Activated CD4-positive, alpha-beta memory T cell treated with anti-CD3 and anti-CD28 coated beads, Interleukin-2, amount 10 ng/mL, durations not matched to agents 7 days and 5 days (primary cell): ENCODE results near the gene TGFBR3. TPM values are rescaled to one million over a fixed set of nuclear protein-coding genes. Genes with fewer than 3 reads are reported as not detected.

Experiments
- CTCF ChIA-PET: fragments of 350-600 bp; sonication (Branson Sonifier 250); formaldehyde crosslinking; loops from one replicate; lab custom pipeline; 2021; ENCODE audit warnings: antibody characterized with exemption, inconsistent platforms; lab: Charles Lee
- POLR2A ChIA-PET: fragments of 350-600 bp; sonication (Branson Sonifier 250); formaldehyde crosslinking; loops from one replicate; lab custom pipeline; 2021; ENCODE audit warnings: antibody characterized with exemption; lab: Charles Lee
- DNase-seq: peaks from one replicate; pipeline ENCODE4 v3.0.0-alpha.2; 2020
- H3K27ac Mint-ChIP-seq: one replicate; pipeline ENCODE4 v1.8.0; 2021; ENCODE audit warnings: mild to moderate bottlenecking, mixed read lengths
- H3K27me3 Mint-ChIP-seq: one replicate; pipeline ENCODE4 v1.8.0; 2021; ENCODE audit warnings: mixed read lengths
- H3K36me3 Mint-ChIP-seq: one replicate; pipeline ENCODE4 v1.8.0; 2021; ENCODE audit warnings: low read depth, mixed read lengths
- H3K4me1 Mint-ChIP-seq: one replicate; pipeline ENCODE4 v1.8.0; 2021; ENCODE audit warnings: mixed read lengths
- H3K4me3 Mint-ChIP-seq: one replicate; pipeline ENCODE4 v1.8.0; 2021; ENCODE audit warnings: mild to moderate bottlenecking, mixed read lengths
- H3K9me3 Mint-ChIP-seq: one replicate; pipeline ENCODE4 v1.8.0; 2021; ENCODE audit warnings: mixed read lengths
- total RNA-seq, 2 experiments: library from RNA; stranded (reverse); gene quantifications; one replicate each; pipeline ENCODE4 v1.2.3, GENCODE V29; 2021

The TGFBR3 gene
- total RNA-seq, 2 experiments from 2014 or later: 35.9 to 41.6 TPM

DNA sequence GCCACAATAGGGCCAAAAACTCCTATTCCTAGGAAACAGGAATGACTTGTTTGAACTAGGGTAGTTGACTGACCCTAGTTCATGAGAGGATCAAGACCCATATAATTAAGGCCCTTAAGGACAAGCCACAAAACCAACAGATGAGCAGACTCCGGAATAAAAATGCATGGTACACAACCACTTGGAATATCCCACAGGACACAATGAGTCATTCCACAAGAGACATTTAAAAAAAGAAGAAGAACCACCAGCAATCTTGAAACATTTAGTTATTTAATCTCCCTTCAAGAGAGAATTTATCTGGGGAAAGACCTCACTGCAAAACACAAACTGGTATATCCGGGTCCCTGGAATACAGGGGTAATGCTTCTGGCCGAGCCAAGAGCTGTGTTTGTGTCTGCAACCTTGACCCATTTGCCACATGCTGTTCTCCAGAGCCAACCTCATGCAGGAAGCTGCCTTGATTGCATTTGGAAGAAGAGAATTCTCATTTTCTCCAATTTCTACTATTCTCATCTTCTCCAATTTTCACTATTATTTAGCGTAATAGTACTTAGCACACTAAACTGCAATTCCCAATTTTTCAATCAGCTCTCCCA lies 135.5 kb downstream of the TGFBR3 start:
- CTCF ChIA-PET: no interaction called here
- Mint-ChIP-seq H3K27me3 (no peaks in the 10 kb centered on the region), H3K9me3 (peaks cover 12% of the 10 kb centered on the region), H3K27ac (no peak overlapping the region), H3K4me1 (peaks cover 59% of the 10 kb centered on the region), H3K36me3 (peaks cover 65% of the 10 kb centered on the region), H3K4me3 (no peak overlapping the region)
- no peak for DNase-seq
- POLR2A ChIA-PET: interaction anchor here (3.2 kb wide), 1 partner anchor 135 kb away, joined by 10 read pairs; the partner anchor contains the start of gene TGFBR3

- no peak for DNase-seq
- no peak overlapping the region for H3K27ac Mint-ChIP-seq
Measured at GRCh38 chr1:91749788-91750231, 136.1 kb downstream of the TGFBR3 start.

DNA sequence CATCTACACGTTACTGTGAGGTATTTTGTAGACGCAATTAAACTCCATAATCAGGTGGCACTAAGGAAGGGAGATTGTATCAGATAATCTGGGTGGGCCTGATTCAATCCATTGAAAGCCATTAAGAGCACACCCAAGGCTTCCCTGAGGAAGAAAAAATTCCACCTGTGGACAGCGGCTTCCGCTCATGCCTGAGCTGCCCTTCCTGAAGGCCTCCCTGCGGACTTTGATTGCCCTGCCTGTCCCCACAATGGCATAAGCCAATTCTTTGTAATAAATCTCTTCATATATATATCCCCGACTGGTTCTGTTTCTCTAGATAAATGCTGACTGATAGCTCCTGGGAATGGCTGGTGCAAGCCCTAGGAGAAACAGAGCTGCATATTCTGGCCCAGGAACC lies 138.3 kb downstream of the TGFBR3 start:
- DNase-seq: no peak
- Mint-ChIP-seq H3K27ac (no peak overlapping the region), H3K36me3 (peaks cover 65% of the 10 kb centered on the region), H3K4me3 (no peak overlapping the region), H3K4me1 (peaks cover 38% of the 10 kb centered on the region), H3K9me3 (peaks cover 14% of the 10 kb centered on the region), H3K27me3 (no peaks in the 10 kb centered on the region)
- POLR2A ChIA-PET: interaction anchor here (0.7 to 0.8 kb wide), 2 partner anchors 50 to 157 kb away, joined by 3 read pairs; no protein-coding TSS in a partner anchor
- CTCF ChIA-PET: interaction anchor here (1.4 kb wide), 1 partner anchor 136 kb away, joined by 3 read pairs; no protein-coding TSS in a partner anchor

More at GRCh38 chr1:91749788-91750231, 136.1 kb downstream of the TGFBR3 start:
- Mint-ChIP-seq H3K27me3 (no peaks in the 10 kb centered on the region), H3K9me3 (peaks cover 13% of the 10 kb centered on the region), H3K4me1 (peaks cover 58% of the 10 kb centered on the region), H3K36me3 (peaks cover 67% of the 10 kb centered on the region), H3K4me3 (no peak overlapping the region)
- ChIA-PET POLR2A (no interaction called here), CTCF (no interaction called here)

- peaks cover 65% of the 10 kb centered on the region for H3K36me3 Mint-ChIP-seq
- POLR2A ChIA-PET: interaction anchor here (0.8 kb wide), 1 partner anchor 157 kb away, joined by 3 read pairs; no protein-coding TSS in a partner anchor
- H3K9me3 Mint-ChIP-seq: peaks cover 21% of the 10 kb centered on the region
- no peak overlapping the region for H3K4me3 Mint-ChIP-seq
- DNase-seq: no peak
- peaks cover 30% of the 10 kb centered on the region for H3K4me1 Mint-ChIP-seq
- no peak overlapping the region for H3K27ac Mint-ChIP-seq
- CTCF ChIA-PET: no interaction called here
- H3K27me3 Mint-ChIP-seq: no peaks in the 10 kb centered on the region
Measured at GRCh38 chr1:91746728-91747338, 139.1 kb downstream of the TGFBR3 start.

- Mint-ChIP-seq H3K36me3 (peaks cover 73% of the 10 kb centered on the region), H3K9me3 (peaks cover 26% of the 10 kb centered on the region), H3K27ac (no peak overlapping the region), H3K27me3 (no peaks in the 10 kb centered on the region), H3K4me3 (no peak overlapping the region), H3K4me1 (peaks cover 19% of the 10 kb centered on the region)
- CTCF ChIA-PET: interaction anchor here (0.5 kb wide), 1 partner anchor 55 kb away, joined by 3 read pairs; no protein-coding TSS in a partner anchor
- POLR2A ChIA-PET: no interaction called here
- no peak for DNase-seq
Measured at GRCh38 chr1:91745640-91746373, 140.1 kb downstream of the TGFBR3 start.

GRCh38 chr1:91744953-91745639 lies 140.9 kb downstream of the TGFBR3 start:
- H3K4me3 Mint-ChIP-seq: no peak overlapping the region
- no peak overlapping the region for H3K27ac Mint-ChIP-seq
- H3K4me1 Mint-ChIP-seq: peaks cover 12% of the 10 kb centered on the region
- H3K36me3 Mint-ChIP-seq: peaks cover 74% of the 10 kb centered on the region
- DNase-seq: no peak
- ChIA-PET POLR2A (no interaction called here), CTCF (interaction anchor here (0.5 kb wide), 1 partner anchor 56 kb away, joined by 3 read pairs; no protein-coding TSS in a partner anchor)
- no peaks in the 10 kb centered on the region for H3K27me3 Mint-ChIP-seq
- H3K9me3 Mint-ChIP-seq: peaks cover 28% of the 10 kb centered on the region

DNA sequence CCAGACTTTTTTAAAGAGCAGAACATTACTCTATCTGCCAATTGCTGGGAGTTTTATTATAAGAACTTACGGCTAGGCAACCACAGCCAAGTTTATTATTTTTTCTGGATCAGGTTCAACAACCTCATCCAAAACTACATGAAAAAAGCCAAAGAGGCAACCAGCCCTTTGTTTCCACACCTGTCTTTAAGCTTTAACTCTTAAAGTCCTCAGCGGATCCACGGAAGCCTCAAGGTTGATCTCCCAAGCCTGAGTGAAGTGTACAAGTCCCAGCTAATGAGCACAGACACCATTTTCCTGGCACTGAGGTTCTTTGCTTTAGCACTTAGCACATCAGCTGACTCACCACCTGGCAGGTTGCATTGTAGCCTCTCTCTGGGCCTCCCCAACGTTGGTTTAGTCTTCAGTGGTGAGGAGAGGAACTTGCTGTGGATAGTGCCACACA lies 143.1 kb downstream of the TGFBR3 start:
- no peak for DNase-seq
- CTCF ChIA-PET: no interaction called here
- POLR2A ChIA-PET: no interaction called here

DNA sequence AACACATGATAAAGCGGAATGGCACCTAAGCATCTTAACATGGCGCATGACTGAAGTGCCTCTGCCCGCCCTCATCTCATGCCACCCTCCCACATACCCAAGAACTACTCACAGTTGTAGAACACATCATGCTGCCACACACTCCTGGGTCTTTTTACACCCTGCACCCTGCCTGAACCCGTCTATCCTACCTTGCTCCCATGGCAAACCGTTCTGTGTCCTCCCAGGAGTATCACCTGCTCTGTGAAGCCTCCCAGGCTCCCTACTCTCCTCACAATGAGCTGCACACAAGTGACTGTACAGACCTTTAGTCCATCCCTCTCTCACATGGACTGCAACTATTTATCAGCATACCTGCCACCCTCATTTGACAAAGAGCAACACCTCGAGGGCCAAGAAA lies 144.0 kb downstream of the TGFBR3 start:
- Mint-ChIP-seq H3K27me3 (no peaks in the 10 kb centered on the region), H3K27ac (no peak overlapping the region), H3K9me3 (peaks cover 29% of the 10 kb centered on the region), H3K36me3 (peaks cover 74% of the 10 kb centered on the region), H3K4me3 (no peak overlapping the region), H3K4me1 (no peaks in the 10 kb centered on the region)
- DNase-seq: no peak
- ChIA-PET POLR2A (interaction anchor here (1.5 kb wide), 1 partner anchor 40 kb away, joined by 3 read pairs; no protein-coding TSS in a partner anchor), CTCF (no interaction called here)

More for the DNA sequence above, 143.1 kb downstream of the TGFBR3 start:
- peaks cover 80% of the 10 kb centered on the region for H3K36me3 Mint-ChIP-seq
- H3K4me3 Mint-ChIP-seq: no peak overlapping the region
- no peaks in the 10 kb centered on the region for H3K27me3 Mint-ChIP-seq
- H3K9me3 Mint-ChIP-seq: peaks cover 36% of the 10 kb centered on the region
- H3K27ac Mint-ChIP-seq: no peak overlapping the region
- no peaks in the 10 kb centered on the region for H3K4me1 Mint-ChIP-seq

DNA sequence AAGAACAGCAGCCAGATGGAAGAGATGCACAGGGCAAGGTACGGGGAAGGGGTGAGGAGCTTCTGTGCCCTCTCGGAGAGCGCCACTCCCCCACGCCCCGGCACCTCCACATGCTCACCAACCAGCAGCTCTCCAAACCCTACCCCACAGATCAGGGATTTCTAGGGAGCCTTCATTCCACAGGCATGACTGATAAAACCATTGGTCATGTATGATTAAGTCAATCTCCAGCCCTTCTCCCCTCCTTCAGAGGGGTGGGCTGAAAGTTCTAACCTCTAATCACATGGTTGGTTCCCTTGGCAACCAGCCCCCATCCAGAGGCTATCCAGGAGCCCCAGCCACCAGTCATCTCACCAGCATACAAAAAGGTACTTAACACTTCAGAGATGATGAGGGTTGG lies 144.7 kb downstream of the TGFBR3 start:
- CTCF ChIA-PET: no interaction called here

DNA sequence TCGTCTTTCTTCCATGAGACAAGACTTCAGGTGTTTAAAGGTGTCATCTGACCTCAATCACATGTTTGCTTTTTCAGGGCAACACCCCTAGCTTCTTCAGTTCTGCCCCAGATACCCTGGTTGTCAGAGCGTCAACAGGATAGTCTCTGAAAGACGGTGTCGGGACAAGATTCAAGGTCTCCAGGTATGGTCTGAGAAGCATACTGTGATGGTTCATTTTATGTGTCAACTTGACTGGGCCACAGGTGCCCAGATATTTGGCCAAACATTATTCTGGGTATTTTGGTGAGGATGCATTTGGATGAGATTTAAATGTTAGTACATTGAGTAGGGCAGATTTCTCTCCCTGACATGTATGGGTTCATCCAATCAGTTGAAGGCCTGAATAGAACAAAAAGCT lies 148.3 kb downstream of the TGFBR3 start:
- ChIA-PET CTCF (interaction anchor here (1.0 to 1.5 kb wide), 2 partner anchors 15 to 225 kb away, joined by 3 to 4 read pairs; no protein-coding TSS in a partner anchor), POLR2A (no interaction called here)
- H3K36me3 Mint-ChIP-seq: peaks cover 72% of the 10 kb centered on the region
- no peak for DNase-seq
- peaks cover 22% of the 10 kb centered on the region for H3K9me3 Mint-ChIP-seq
- no peak overlapping the region for H3K4me3 Mint-ChIP-seq
- peaks cover 23% of the 10 kb centered on the region for H3K4me1 Mint-ChIP-seq
- no peak overlapping the region for H3K27ac Mint-ChIP-seq
- no peaks in the 10 kb centered on the region for H3K27me3 Mint-ChIP-seq

More for the DNA sequence above, 144.7 kb downstream of the TGFBR3 start:
- Mint-ChIP-seq H3K4me1 (no peaks in the 10 kb centered on the region), H3K27ac (no peak overlapping the region), H3K9me3 (peaks cover 28% of the 10 kb centered on the region), H3K27me3 (no peaks in the 10 kb centered on the region), H3K4me3 (no peak overlapping the region), H3K36me3 (peaks cover 74% of the 10 kb centered on the region)
- no peak for DNase-seq
- POLR2A ChIA-PET: interaction anchor here (1.5 kb wide), 1 partner anchor 41 kb away, joined by 3 read pairs; no protein-coding TSS in a partner anchor

GRCh38 chr1:91736715-91737615 lies 149.0 kb downstream of the TGFBR3 start:
- H3K4me1 Mint-ChIP-seq: peaks cover 30% of the 10 kb centered on the region
- DNase-seq: no peak
- no peaks in the 10 kb centered on the region for H3K27me3 Mint-ChIP-seq
- peaks cover 17% of the 10 kb centered on the region for H3K9me3 Mint-ChIP-seq
- peaks cover 73% of the 10 kb centered on the region for H3K36me3 Mint-ChIP-seq
- no peak overlapping the region for H3K27ac Mint-ChIP-seq
- ChIA-PET POLR2A (interaction anchor here (0.9 kb wide), 1 partner anchor 27 kb away, joined by 5 read pairs; no protein-coding TSS in a partner anchor), CTCF (interaction anchor here (0.6 to 1.5 kb wide), 3 partner anchors 15 to 1246 kb away, joined by 3 to 4 read pairs (median 3); no protein-coding TSS in a partner anchor)
- no peak overlapping the region for H3K4me3 Mint-ChIP-seq
